NCI-H1694 treated with DMSO at 0.1 percent for 48 hours (cell line): ENCODE results near the gene CCDC92.
A peak's percentile ranks its signal among the peaks of the same experiment; 100 is the strongest.

Experiments
- DNase-seq: peaks from one replicate; lab custom pipeline; 2025; lab: John Stamatoyannopoulos, UW

CCDC92 gene

DNA sequence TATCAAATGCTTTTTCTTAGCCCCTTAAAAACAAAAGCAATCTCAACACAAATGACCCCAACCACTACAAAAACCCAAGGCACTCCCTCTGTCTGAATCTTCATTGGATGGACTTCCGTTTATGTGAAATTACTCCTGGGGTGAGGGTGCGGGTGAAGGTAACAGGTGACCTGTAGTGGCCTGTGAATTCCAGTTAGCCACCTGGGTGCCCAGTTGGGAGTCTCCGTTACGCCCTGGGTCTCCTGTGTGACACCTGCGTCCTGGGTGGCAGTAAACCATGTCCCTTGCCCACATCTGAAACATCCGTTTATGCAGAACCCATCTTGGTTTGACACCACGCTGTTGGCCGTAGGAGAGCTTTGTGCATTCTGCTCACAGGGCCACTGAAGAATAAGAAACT lies 62.6 kb downstream of the CCDC92 start:
- no peak for DNase-seq

DNA sequence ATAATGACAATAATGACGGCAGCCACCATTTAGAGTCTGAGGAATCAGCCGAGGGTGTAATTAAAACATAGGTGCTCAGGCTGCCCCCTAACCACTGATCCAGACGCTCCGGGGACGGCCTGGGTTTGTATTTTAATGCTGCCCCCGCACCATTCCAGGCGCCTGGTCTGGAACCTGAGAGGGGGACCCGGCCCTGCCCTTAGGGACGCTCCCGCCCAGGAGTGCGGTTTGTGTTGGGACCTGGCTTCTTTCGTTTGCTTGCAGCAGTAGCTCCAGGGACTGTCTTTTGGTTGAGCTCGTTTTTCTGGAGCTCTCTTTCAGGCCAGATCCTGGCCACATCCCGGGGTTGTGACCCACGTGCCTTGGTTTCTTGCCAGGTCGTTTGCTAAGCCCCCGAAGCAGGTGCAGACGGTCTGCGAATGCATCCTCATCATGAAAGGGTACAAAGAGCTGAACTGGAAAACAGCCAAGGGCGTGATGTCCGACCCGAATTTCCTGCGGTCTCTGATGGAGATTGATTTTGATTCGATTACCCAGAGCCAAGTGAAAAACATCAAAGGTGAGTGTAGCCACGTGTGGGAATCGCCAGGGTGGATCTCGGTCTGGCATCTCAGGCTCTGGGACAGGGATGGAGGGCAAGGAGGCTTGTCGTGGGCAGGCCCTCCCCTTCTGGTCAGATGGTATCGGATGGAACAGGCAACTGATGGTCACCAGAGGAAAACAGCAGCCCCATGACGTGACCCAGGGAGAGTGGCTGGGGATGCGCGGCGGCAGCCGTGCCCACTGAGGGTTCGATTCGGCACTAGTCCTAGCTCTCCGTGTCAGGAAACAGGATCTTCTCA lies 63.5 kb downstream of the CCDC92 start:
- no peak for DNase-seq

DNA sequence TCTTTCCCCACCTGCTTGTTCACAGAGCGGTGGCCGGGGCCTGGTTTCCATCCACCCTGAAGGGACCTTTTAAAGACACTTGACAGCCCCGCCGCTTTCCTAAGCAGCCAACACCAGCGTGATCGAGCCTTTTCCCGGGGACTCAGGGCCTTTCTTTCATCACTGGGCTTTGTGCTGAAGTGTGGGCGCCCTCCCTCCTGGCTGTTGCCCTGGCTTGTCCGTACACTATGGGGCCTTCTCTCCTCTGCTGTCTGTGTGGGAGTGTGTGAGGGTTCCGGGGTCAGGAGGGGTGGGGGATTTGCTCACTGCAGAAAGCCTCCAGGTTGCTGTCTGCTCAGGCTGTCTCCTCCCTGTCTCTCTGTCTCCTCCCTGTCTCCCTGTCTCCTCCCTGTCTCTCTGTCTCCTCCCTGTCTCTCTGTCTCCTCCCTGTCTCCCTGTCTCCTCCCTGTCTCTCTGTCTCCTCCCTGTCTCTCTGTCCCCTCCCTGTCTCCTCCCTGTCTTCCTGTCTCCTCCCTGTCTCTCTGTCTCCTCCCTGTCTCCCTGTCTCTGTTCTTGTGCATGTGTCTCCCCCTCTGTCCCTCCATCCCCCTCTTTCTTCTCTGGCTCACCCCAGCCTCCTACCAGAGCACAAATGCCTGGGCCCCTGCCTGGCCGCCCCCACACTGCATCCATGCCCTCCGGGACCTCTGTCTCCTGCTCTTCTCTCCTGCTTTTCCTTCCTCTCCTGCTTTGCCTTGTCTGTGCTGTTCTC lies 64.7 kb downstream of the CCDC92 start:
- no peak for DNase-seq

GRCh38 chr12:123906711-123907420 lies 65.8 kb downstream of the CCDC92 start:
- no peak for DNase-seq

DNA sequence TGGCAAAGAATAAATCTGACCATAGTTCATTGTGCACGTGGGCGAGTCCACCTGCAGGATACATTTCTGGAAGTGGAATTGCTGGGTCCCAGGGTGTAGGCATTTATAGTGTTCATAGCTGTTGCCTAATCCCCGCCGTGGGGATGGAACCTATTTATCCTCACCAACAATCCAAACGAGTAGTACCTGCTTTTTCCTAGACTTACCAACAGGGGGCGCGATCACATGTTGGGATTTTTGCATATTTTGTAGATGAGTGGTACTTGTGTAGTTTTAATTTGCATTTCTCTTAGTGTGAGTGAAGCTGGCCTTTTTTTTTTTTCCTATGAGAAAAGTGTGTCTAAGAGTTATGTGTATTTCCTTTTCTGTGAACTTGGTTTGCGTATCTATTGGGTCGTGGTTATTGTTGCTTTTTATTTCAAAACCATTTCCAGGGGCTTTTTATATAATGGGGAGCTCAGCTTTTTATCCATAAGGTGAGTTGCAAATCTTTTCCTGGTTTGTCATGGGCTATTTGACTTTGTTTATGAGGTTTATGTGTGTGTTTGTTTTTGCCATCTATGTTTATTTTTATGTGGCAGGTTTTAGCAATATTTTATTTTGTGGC lies 67.2 kb downstream of the CCDC92 start:
- peak; percentile 30 for DNase-seq

- no peak for DNase-seq
These were observed 69.1 kb downstream of the CCDC92 start for GRCh38 chr12:123903301-123904065.

DNA sequence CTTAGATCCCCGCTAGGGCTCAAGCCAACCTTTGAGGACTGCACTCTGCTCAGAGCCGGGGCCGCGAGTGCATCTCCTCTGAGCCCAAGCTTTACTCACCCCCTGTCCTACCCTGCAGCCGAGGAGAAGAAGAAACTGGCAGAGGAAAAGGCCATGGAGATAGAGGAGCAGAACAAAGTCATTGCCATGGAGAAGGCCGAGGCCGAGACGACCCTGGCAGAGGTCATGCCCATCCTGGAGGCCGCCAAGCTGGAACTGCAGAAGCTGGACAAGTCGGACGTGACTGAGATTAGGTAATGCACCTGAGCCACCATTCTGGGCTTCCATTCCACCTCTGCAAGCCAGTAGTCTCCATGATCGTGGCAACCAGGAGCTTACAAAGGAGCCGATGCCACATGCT lies 69.8 kb downstream of the CCDC92 start:
- DNase-seq: no peak

DNA sequence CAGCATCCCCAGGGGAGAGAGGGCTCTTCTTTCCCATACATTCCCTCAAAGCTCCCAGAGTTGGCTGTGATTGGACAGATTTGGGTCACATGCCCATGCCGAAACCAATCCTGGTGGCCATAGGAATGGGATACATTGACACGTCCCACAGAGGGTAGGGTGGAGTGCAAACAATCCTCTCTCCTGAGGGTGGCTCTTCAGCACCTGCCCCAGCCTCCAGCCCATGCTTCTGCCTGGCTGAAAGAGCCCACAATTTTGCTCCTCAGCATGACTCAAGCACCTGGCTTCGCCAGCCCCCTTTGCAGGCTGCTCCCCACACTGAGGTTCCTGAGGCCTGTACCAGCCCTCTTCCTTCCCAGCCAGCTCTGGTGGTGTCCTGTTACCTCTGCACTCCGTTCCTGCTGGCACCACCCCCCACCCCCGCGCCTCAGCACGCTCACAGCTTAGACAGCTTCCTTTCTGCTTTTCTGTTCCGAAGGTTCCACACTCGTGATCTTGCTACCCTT lies 71.7 kb downstream of the CCDC92 start:
- no peak for DNase-seq

- DNase-seq: no peak
These were observed 73.3 kb downstream of the CCDC92 start for GRCh38 chr12:123899368-123899767.

DNA sequence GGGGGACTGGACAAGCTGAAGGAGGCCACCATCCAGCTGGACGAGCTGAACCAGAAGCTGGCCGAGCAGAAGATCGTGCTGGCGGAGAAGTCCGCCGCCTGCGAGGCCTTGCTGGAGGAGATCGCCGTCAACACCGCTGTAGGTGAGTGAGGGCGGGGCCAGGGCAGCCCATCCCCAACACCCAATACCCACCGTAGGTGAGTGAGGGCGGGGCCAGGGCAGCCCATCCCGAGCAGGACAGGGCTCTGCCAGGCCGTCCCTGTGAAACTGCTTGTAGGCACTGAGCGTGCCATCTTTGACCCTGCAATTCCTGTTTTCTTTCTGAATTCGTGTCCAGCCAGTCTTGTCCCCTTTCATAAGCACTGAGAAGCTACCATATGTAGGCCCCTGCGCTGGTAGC lies 74.0 kb downstream of the CCDC92 start:
- no peak for DNase-seq

GRCh38 chr12:123897221-123897620 lies 75.4 kb downstream of the CCDC92 start:
- DNase-seq: no peak

DNA sequence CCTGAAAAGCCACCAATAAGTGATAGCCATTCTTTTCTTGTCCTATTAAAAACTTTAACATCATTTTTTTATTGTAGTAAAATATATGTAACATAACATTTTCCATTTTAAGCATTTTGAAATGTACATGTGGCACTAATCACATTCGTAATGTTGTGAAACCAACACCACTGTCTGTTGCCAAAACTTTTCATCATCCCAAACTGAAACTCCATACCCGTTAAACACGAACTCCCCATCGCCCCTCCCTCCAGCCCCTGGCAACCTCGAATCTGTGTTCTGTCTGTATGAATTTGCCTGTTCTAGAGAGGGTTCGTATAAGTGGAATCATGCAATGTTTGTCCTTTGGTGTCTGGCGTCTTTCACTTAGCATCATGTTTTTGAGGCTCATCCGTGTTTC lies 75.9 kb downstream of the CCDC92 start:
- no peak for DNase-seq

DNA sequence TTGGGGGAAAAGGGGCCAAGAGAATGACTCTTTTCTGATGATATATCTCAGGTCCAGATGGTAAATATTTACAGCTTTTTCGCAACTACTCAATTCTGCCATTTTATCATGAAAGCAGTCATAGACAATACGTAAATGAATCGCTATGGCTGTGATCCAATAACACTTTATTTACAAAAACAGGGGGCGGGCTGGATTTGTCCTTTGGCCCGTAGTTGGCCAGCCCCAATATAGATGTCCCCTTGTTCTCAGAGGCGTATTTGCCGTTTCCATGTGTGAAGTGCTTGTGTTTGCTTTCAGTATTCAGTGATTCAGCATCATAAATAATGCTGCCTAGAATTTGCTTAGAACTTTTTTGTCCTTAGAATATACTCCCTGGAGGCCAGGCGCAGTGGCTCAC lies 77.2 kb downstream of the CCDC92 start:
- DNase-seq: no peak

DNA sequence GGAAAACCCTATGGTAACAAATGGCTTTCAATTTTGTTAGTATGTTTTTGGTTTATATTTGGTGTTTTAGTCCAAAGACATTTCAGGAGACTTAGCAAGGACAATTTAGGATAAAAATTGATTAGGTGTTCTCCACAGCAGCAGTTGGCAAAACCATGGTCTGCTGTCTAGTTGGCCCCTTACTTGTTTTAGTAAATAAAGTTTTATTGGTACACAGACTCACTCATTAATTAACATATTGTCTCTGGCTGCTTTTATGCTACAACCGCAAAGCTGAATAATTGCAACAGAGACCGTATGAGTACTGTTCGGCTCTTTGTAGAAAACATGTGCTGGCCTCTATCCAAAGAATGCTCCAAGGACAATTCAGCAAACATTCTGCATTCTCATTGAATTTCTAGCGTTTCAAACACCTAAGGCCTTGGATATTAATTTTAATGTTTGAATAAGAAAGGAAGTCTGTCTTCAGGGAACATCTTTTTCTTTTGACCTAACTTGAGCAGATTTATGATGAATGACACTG lies 77.7 kb downstream of the CCDC92 start:
- no peak for DNase-seq

- no peak for DNase-seq
These were observed 79.4 kb downstream of the CCDC92 start for GRCh38 chr12:123893276-123893675.

DNA sequence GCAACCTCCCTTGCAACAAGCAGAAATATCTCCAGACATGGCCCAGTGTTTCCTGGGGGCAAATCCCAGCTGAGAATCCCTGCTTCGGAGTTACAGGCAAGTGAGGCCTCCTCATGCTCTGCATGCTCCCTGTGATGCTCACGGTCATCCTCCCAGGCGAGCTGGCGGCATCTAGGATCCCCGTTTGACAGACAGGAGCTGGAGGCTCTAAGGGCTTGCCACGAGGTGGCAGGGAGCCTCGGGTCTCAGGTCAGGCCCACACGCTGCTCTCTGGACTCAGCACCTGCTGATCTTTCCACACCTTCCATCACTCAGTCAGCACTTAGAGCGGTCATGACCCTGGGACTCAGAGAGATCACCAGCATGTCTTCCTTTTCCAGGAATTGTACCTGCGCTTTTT lies 79.8 kb downstream of the CCDC92 start:
- no peak for DNase-seq

DNA sequence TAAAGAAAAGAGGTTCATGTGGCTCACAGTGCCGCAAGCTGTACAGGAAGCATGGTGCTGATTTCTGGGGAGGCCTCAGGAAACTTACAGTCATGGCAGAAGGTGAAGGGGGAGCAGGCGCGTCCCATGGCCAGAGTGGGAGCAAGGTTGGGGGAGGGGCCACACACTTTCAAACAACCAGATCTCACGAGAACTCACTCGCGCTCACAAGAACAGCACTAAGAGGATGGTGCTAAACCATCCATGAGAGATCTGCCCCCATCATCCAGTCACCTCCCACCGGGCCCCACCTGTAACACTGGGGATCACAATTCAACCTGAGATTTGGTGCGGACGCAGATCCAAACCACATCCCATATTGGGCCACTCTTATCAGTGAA lies 80.5 kb downstream of the CCDC92 start:
- DNase-seq: no peak

- DNase-seq: no peak
These were observed 81.0 kb downstream of the CCDC92 start for GRCh38 chr12:123891516-123892179.

DNA sequence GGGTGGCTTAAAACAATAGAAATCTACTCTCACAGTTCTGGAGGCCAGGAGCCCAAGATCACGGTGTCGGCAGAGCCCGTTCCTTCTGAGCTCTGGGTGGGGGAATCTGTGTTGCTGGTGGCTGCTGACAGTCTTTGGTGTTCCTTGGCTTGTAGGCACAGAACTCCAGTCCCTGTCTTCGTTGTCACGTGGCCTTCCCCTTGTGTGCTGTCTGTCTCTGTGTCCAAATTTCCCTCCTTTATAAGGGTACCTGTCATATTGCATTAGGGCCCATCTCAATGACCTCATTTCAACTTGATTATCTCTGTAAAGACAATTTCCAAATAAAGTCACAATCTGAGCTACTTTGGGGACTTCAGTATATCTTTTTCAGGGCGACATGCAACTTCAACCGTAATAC lies 81.6 kb downstream of the CCDC92 start:
- DNase-seq: no peak

DNA sequence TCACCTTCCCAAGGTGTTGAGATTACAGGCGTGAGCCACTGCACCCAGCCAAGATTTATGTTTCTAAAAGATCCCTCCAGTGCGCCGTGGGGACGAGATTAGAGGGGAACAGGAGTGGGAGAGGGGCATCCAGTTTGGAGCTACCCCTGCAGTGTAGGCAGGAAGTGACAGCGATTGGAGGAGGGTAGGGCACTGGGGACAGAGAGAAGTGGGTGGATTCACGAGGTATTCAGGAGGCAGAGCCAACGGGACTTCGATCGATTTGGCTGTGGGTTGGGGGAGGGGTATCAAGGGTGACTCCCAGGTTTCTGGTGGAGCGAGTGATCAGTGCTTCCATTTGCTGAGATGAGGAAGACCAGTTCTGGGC lies 82.1 kb downstream of the CCDC92 start:
- DNase-seq: no peak
